Fibroblast of lung (primary cell): ENCODE measurements around the gene TKTL2.

ENCODE experiments used
- CTCF ChIP-seq, 2 donors: IDR thresholded peaks in 1 of 2; conservative IDR thresholded peaks in 1 of 2; 1 replicate in 1 of 2; 2 replicates in 1 of 2; pipeline ENCODE4 v1.5.1; 2011 to 2012; ENCODE audit warnings: low read length in 2 of 2, control low read depth in 1 of 2, inconsistent platforms in 1 of 2, low read depth in 1 of 2, mild to moderate bottlenecking in 1 of 2
- EZH2 ChIP-seq: IDR thresholded peaks from 2 replicates; pipeline ENCODE4 v1.5.1; 2012; ENCODE audit warnings: low read length, control low read depth, mild to moderate bottlenecking; ENCODE audit errors: missing control alignments

GRCh38 chr4:163485589-163485988 lies 12.0 kb upstream of the TKTL2 start:
- no peak for TF ChIP-seq CTCF (conservative IDR thresholded peaks at IDR 0.05 in 1 of 2, IDR thresholded peaks at IDR 0.05 in 1 of 2; ENCODE audit: low read depth in 1 of 2, low read length in 2 of 2)
- TF ChIP-seq EZH2: no peak
